BLaER1 treated with 17β-estradiol and CSF1 and Interleukin-3, amounts not matched to agents 10 nM and 100 nM (cell line): Measurements from ENCODE around the gene EXOC8.

Experiments
- H3K27ac ChIP-seq, 11 experiments: shearing (Covaris generic); formaldehyde crosslinking; 2 replicates each; pipeline ENCODE4 v1.8.1; 2022
- H3K27me3 ChIP-seq, 11 experiments: shearing (Covaris generic); formaldehyde crosslinking; 2 replicates each; pipeline ENCODE4 v1.8.1; 2022
- H3K36me3 ChIP-seq, 11 experiments: shearing (Covaris generic); formaldehyde crosslinking; 2 replicates each; pipeline ENCODE4 v1.8.1; 2022
- H3K4me1 ChIP-seq, 10 experiments: shearing (Covaris generic); formaldehyde crosslinking; 2 replicates each; pipeline ENCODE4 v1.8.1; 2022
- H3K4me2 ChIP-seq, 11 experiments: shearing (Covaris generic); formaldehyde crosslinking; 2 replicates each; pipeline ENCODE4 v1.8.1; 2022
- H3K4me3 ChIP-seq, 10 experiments: shearing (Covaris generic); formaldehyde crosslinking; 2 replicates each; pipeline ENCODE4 v1.8.1; 2022
- H3K9ac ChIP-seq, 11 experiments: shearing (Covaris generic); formaldehyde crosslinking; 2 replicates each; pipeline ENCODE4 v1.8.1; 2022
- H3K9me3 ChIP-seq, 11 experiments: shearing (Covaris generic); formaldehyde crosslinking; replicated peaks in 1 of 11; 2 replicates each; pipeline ENCODE4 v1.8.1; 2022
- H4K20me1 ChIP-seq, 11 experiments: shearing (Covaris generic); formaldehyde crosslinking; 2 replicates each; pipeline ENCODE4 v1.8.1; 2022
- Cebpa-rat ChIP-seq, 11 experiments: shearing (Covaris generic); IDR thresholded peaks; 2 replicates each; pipeline ENCODE4 v1.8.1; 2022

The EXOC8 gene

GRCh38 chr1:231315887-231316286 lies 21.8 kb downstream of the EXOC8 start:
- peaks cover 8 to 11% (median 10%) of the 10 kb centered on the region in 11 experiments; a peak in 21 of 22 replicates for H3K9me3 ChIP-seq
- TF ChIP-seq Cebpa-rat (IDR thresholded peaks at IDR 0.05): no peak
- no peak overlapping the region for H3K4me3 ChIP-seq
- no peak overlapping the region for H3K27ac ChIP-seq
- H3K9ac ChIP-seq: no peak overlapping the region
- H3K36me3 ChIP-seq: no peaks in the 10 kb centered on the region
- no peaks in the 10 kb centered on the region for H4K20me1 ChIP-seq
- no peaks in the 10 kb centered on the region for H3K4me1 ChIP-seq
- H3K4me2 ChIP-seq: no peak overlapping the region
- no peaks in the 10 kb centered on the region for H3K27me3 ChIP-seq

DNA sequence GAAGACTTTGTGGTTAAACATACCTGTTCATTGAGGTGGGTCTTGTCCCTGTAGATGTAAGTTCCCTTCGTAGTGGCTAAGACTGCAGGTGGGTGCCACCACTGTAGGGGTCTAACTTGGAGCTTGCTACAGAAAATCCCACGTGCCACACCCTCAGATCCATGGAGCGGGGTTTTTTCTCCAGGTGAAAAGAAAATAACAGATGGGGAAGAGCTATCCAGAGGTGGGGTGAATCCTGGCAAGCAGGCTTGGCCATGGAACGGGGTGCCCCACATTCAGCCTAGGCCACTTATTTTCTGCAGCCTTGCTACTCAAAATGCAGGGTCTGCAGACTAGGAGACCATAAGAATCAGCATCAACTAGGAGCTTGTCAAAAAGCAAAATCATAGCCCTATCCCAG lies 24.0 kb downstream of the EXOC8 start:
- H3K27ac ChIP-seq: no peak overlapping the region
- H3K4me3 ChIP-seq: no peak overlapping the region
- TF ChIP-seq Cebpa-rat (IDR thresholded peaks at IDR 0.05): no peak
- no peaks in the 10 kb centered on the region for H4K20me1 ChIP-seq
- no peaks in the 10 kb centered on the region for H3K36me3 ChIP-seq
- H3K9ac ChIP-seq: no peak overlapping the region
- H3K9me3 ChIP-seq: peaks cover 8 to 11% (median 10%) of the 10 kb centered on the region in 11 experiments; a peak in 21 of 22 replicates
- no peaks in the 10 kb centered on the region for H3K4me1 ChIP-seq
- no peaks in the 10 kb centered on the region for H3K27me3 ChIP-seq
- H3K4me2 ChIP-seq: no peak overlapping the region

- Histone ChIP-seq H3K9ac (no peak overlapping the region), H3K9me3 (peaks cover 3 to 4% (median 3%) of the 10 kb centered on the region in 11 experiments; a peak in 20 of 22 replicates), H4K20me1 (no peaks in the 10 kb centered on the region), H3K4me3 (no peak overlapping the region), H3K27ac (no peak overlapping the region), H3K4me1 (no peaks in the 10 kb centered on the region), H3K36me3 (no peaks in the 10 kb centered on the region), H3K27me3 (no peaks in the 10 kb centered on the region), H3K4me2 (no peak overlapping the region)
- no peak for TF ChIP-seq Cebpa-rat (IDR thresholded peaks at IDR 0.05)
These were observed 25.2 kb downstream of the EXOC8 start for GRCh38 chr1:231312432-231312788.

DNA sequence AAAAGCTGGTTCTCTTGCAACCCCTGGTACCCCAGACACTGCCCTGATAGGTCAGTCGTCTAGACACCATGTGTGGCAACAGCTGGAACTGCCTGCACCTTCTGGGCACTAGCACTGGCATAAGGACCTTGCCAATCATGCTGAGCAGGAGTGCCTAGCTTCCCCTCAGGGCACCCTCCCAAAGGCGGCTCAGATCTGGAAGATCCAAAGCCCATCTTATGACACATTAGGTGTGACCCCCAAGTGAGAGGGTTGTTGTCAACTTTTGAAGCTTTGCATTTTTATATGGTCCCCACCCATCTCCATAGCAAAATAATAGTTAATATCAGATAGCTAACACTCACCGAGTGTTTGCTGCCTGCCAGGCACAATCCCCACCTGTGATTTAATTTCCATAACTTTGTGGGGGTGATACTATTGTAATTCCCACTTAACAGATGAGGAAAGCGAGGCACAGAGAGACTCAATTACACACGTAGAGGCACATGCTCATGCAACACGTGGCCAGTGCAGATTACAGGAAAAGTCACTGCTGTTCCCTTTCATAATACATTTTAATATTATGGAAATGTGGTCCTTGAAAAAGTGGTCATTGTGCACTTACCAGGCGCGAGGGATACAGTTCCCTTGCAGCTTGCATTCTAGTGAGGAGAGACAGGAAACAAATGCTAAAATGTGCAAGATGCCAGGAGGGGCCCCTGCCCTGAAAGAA lies 25.8 kb downstream of the EXOC8 start:
- no peaks in the 10 kb centered on the region for H3K36me3 ChIP-seq

DNA sequence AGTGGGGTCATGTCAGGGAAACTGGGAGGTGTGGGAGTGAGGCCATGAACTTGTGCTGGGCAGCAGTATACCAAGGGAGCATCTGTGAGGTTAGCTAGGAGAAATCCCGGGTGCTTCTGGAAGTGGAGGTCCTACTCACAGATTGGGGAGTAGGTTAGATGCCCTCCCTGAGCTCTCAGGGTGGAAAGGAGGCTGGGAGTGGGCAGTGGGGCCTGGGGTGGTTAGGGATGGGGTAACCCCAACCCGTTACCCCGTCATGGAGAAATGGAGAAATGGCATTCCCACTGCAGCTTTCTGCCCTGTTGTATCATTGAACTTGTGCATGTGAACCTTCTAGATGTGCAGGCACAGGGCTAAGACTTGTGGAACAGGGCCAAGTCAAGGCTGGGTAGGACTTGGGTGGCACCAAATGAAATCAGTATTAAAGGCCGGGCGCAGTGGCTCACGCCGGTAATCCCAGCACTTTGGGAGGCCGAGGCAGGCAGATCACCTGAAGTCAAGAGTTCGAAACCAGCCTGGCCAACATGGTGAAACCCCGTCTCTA lies 27.2 kb downstream of the EXOC8 start:
- Histone ChIP-seq H3K4me2 (no peak overlapping the region), H3K4me1 (no peaks in the 10 kb centered on the region), H3K9me3 (no peaks in the 10 kb centered on the region), H3K27ac (no peak overlapping the region), H3K36me3 (no peaks in the 10 kb centered on the region), H3K27me3 (no peaks in the 10 kb centered on the region), H4K20me1 (no peaks in the 10 kb centered on the region), H3K4me3 (no peak overlapping the region), H3K9ac (no peak overlapping the region)
- no peak for TF ChIP-seq Cebpa-rat (IDR thresholded peaks at IDR 0.05)

More for the DNA sequence above, 25.8 kb downstream of the EXOC8 start:
- Histone ChIP-seq H3K27ac (no peak overlapping the region), H3K4me2 (no peak overlapping the region), H3K9me3 (no peaks in the 10 kb centered on the region), H3K9ac (no peak overlapping the region), H3K4me3 (no peak overlapping the region), H4K20me1 (no peaks in the 10 kb centered on the region), H3K27me3 (no peaks in the 10 kb centered on the region), H3K4me1 (no peaks in the 10 kb centered on the region)
- TF ChIP-seq Cebpa-rat (IDR thresholded peaks at IDR 0.05): no peak

GRCh38 chr1:231301990-231302389 lies 35.7 kb downstream of the EXOC8 start:
- Histone ChIP-seq H3K4me1 (no peaks in the 10 kb centered on the region), H3K27me3 (no peaks in the 10 kb centered on the region), H3K9ac (no peak overlapping the region), H3K9me3 (no peaks in the 10 kb centered on the region), H3K36me3 (no peaks in the 10 kb centered on the region), H4K20me1 (no peaks in the 10 kb centered on the region), H3K4me3 (no peak overlapping the region), H3K27ac (no peak overlapping the region), H3K4me2 (no peak overlapping the region)
- no peak for TF ChIP-seq Cebpa-rat (IDR thresholded peaks at IDR 0.05)

DNA sequence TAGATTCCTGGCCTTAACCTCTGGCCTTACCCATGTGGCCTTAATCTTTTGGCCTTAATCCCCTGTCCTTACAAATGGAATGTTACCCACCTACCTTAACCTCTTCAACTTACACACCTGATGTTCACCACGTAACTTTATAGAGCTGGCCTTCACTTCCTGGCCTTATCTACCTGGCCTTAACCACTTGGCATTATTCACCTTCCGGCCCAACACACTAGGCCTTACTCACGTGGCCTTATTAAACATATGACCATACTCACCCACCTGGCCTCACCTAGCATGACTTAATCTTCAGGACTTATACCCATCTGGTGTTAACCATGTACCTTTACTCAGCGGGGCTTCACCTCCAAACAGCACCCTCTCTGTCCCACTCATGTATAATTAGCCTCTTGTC lies 41.7 kb downstream of the EXOC8 start:
- Histone ChIP-seq H4K20me1 (no peaks in the 10 kb centered on the region), H3K4me3 (no peak overlapping the region), H3K4me2 (no peak overlapping the region), H3K9ac (no peak overlapping the region), H3K9me3 (no peaks in the 10 kb centered on the region), H3K27ac (no peak overlapping the region), H3K27me3 (no peaks in the 10 kb centered on the region), H3K36me3 (no peaks in the 10 kb centered on the region), H3K4me1 (no peaks in the 10 kb centered on the region)
- TF ChIP-seq Cebpa-rat (IDR thresholded peaks at IDR 0.05): no peak

GRCh38 chr1:231286603-231287002 lies 51.0 kb downstream of the EXOC8 start:
- H3K4me1 ChIP-seq: peaks cover 0 to 6% (median 0%) of the 10 kb centered on the region in 10 experiments; a peak in 5 of 20 replicates
- H3K36me3 ChIP-seq: no peaks in the 10 kb centered on the region
- no peaks in the 10 kb centered on the region for H3K27me3 ChIP-seq
- H3K27ac ChIP-seq: no peak overlapping the region
- no peak overlapping the region for H3K9ac ChIP-seq
- no peaks in the 10 kb centered on the region for H4K20me1 ChIP-seq
- no peak overlapping the region for H3K4me2 ChIP-seq
- no peak overlapping the region for H3K4me3 ChIP-seq
- no peak for TF ChIP-seq Cebpa-rat (IDR thresholded peaks at IDR 0.05)
- H3K9me3 ChIP-seq: no peaks in the 10 kb centered on the region

GRCh38 chr1:231284441-231284840 lies 53.2 kb downstream of the EXOC8 start:
- no peaks in the 10 kb centered on the region for H4K20me1 ChIP-seq
- 0 out of 22 replicates have a peak, but pooled peaks cover 0 to under 1% (median 0%) of the 10 kb centered on the region in 11 experiments for H3K36me3 ChIP-seq
- H3K4me3 ChIP-seq: no peak overlapping the region
- no peak overlapping the region for H3K4me2 ChIP-seq
- TF ChIP-seq Cebpa-rat (IDR thresholded peaks at IDR 0.05): no peak
- peaks cover 0 to 6% (median 0%) of the 10 kb centered on the region in 10 experiments; a peak in 5 of 20 replicates for H3K4me1 ChIP-seq
- H3K9me3 ChIP-seq: no peaks in the 10 kb centered on the region
- no peaks in the 10 kb centered on the region for H3K27me3 ChIP-seq
- no peak overlapping the region for H3K27ac ChIP-seq
- no peak overlapping the region for H3K9ac ChIP-seq
